WERI-Rb-1 (cell line): ENCODE data around the gene C4orf50.
"Not testable (repeated sequence)": the region's sequence is repeated elsewhere in the genome, so short reads cannot be mapped to it uniquely, and the experiment has no call there.

Experiments used
- DNase-seq: peaks from one replicate; pipeline ENCODE4 v3.0.0-alpha.2; 2020
- H3K27ac ChIP-seq: fragments of 250-450 bp; sonication (Bioruptor Pico); 2 replicates; pipeline ENCODE4 v1.5.1; 2020; ENCODE audit warnings: mild to moderate bottlenecking, moderate library complexity
- H3K27me3 ChIP-seq: fragments of 250-450 bp; sonication (Bioruptor Pico); 2 replicates; pipeline ENCODE4 v1.5.1; 2021; ENCODE audit warnings: mild to moderate bottlenecking, low read depth, moderate library complexity; ENCODE audit not compliant: insufficient read depth, severe bottlenecking
- H3K36me3 ChIP-seq: fragments of 250-450 bp; sonication (Bioruptor Pico); 2 replicates; pipeline ENCODE4 v1.5.1; 2020; ENCODE audit warnings: mild to moderate bottlenecking, moderate library complexity
- H3K4me3 ChIP-seq: 2 replicates; pipeline ENCODE4 v1.5.1; 2011; ENCODE audit warnings: low read depth, mild to moderate bottlenecking, control low read depth, low read length
- H3K9me3 ChIP-seq: fragments of 250-450 bp; sonication (Bioruptor Pico); 2 replicates; pipeline ENCODE4 v1.5.1; 2021; ENCODE audit warnings: mild to moderate bottlenecking, moderate library complexity; ENCODE audit not compliant: severe bottlenecking
- CTCF ChIP-seq: IDR thresholded peaks from 2 replicates; pipeline ENCODE4 v1.5.1; 2011; ENCODE audit warnings: low read depth, mild to moderate bottlenecking, control low read depth, inconsistent platforms, low read length

The C4orf50 gene

GRCh38 chr4:6008092-6008551 is 10.1 kb downstream of the C4orf50 start:
- Histone ChIP-seq H3K9me3 (no peaks in the 10 kb centered on the region), H3K4me3 (no peak overlapping the region), H3K36me3 (no peaks in the 10 kb centered on the region), H3K27ac (no peak overlapping the region), H3K27me3 (no peaks in the 10 kb centered on the region)
- DNase-seq: no peak
- no peak for TF ChIP-seq CTCF

- Histone ChIP-seq H3K4me3 (no peak overlapping the region), H3K9me3 (no peaks in the 10 kb centered on the region), H3K27ac (no peak overlapping the region), H3K36me3 (no peaks in the 10 kb centered on the region), H3K27me3 (no peaks in the 10 kb centered on the region)
- no peak for TF ChIP-seq CTCF
- no peak for DNase-seq
These were observed 13.1 kb downstream of the C4orf50 start for GRCh38 chr4:6005175-6005574.

- not testable (repeated sequence) for H3K36me3 ChIP-seq, H3K9me3 ChIP-seq, DNase-seq
These were observed 14.7 kb downstream of the C4orf50 start for GRCh38 chr4:6003485-6003884.

GRCh38 chr4:6002926-6003325 is 15.3 kb downstream of the C4orf50 start:
- Histone ChIP-seq H3K36me3 (no peaks in the 10 kb centered on the region), H3K4me3 (no peak overlapping the region), H3K9me3 (no peaks in the 10 kb centered on the region), H3K27me3 (no peaks in the 10 kb centered on the region), H3K27ac (peak overlapping the region; percentile 40)
- TF ChIP-seq CTCF: no peak
- peak; percentile 35 for DNase-seq

More at GRCh38 chr4:6003485-6003884, 14.7 kb downstream of the C4orf50 start:
- H3K27ac ChIP-seq, H3K27me3 ChIP-seq, H3K4me3 ChIP-seq: not testable (repeated sequence)

GRCh38 chr4:6002492-6002833 is 15.8 kb downstream of the C4orf50 start:
- DNase-seq: no peak
- H3K4me3 ChIP-seq: no peak overlapping the region
- no peaks in the 10 kb centered on the region for H3K27me3 ChIP-seq
- H3K27ac ChIP-seq: peak overlapping the region; percentile 40
- H3K36me3 ChIP-seq: no peaks in the 10 kb centered on the region
- no peak for TF ChIP-seq CTCF
- H3K9me3 ChIP-seq: no peaks in the 10 kb centered on the region

GRCh38 chr4:6001680-6002491 is 16.3 kb downstream of the C4orf50 start:
- no peak for TF ChIP-seq CTCF
- no peaks in the 10 kb centered on the region for H3K27me3 ChIP-seq
- no peaks in the 10 kb centered on the region for H3K36me3 ChIP-seq
- no peak overlapping the region for H3K4me3 ChIP-seq
- DNase-seq: peak; percentile 22
- H3K27ac ChIP-seq: peak overlapping the region; percentile 40
- no peaks in the 10 kb centered on the region for H3K9me3 ChIP-seq
